ENCODE data around the gene CADM3.

The CADM3 gene

DNA sequence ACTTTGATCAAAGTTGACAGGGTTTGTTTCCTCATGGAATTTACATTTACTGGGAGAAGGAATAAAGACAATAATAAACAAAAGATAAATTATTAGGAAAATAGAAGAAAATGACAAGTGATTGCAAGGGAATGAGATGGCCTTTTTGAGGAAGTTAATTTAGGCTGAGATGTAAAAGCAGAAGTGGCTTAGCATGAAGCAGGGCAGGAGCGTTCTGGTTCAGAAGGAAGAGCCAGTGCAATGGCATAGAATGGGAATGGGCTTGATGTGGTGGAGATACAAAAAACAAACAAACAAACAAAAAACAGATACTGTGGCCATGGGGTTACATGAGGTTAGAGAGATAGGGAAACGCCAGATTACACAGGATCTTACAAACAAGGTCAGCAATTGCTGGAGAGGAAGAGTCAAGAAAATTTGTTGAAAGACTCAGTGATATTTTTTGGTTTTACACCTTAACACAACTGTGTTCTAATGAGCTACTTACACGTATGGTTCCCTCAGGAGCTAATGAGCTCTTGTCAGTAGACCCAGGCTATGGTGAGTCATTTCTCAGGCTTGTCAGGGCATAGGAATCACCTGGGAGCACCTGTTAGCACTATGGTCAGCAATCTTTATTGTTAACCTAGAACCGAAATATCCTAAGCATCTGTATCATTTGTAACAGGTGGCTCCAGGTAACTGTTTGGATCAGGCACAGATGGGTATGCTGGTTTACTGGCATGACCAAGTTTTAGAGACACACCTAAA is 8.7 kb upstream of the CADM3 start:
- Mint-ChIP-seq H3K9me3 (no peaks in the 10 kb centered on the region), H3K27ac (no peak overlapping the region), H3K4me1 (ENCODE audit: low read depth) (peaks cover 16% of the 10 kb centered on the region), H3K36me3 (ENCODE audit: low read depth) (no peaks in the 10 kb centered on the region), H3K27me3 (peaks cover 35% of the 10 kb centered on the region), H3K4me3 (no peak overlapping the region)
- intact Hi-C loops (cut with micrococcal nuclease), result loop anchor here (5.0 to 10.0 kb wide), 2 partner anchors 615 to 732 kb away; no protein-coding TSS in a partner anchor

DNA sequence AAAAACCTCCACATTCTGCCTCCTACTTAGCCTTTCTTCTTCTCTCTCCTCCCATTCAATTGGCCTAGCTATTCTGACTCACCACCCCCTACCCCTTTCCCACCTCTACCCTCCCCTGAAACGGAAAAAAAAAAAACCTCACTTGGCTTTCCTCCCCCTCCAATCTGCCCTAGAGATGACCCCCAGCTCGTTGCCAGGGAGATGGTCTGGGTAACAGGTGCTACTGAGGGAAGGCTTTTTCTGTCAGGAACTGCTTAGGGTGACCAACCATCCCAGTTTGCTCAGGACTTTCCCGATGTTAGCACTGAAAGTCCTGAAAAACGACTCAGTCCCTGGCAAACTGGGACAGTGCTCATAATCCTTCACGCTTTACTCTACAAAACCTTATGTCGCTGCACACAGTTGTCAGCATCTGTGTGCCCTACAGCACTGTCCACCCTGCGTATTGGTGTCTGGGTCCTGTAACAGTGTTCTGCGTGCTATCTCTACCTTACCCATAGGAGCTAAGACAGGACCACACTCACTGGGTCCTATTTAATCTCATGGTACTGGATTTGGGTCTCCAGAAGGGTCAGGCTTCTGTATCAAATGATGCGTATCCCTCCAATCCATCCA is 7.7 kb upstream of the CADM3 start:
- no peak overlapping the region for H3K27ac Mint-ChIP-seq
- no peaks in the 10 kb centered on the region for H3K9me3 Mint-ChIP-seq
- H3K4me3 Mint-ChIP-seq, result no peak overlapping the region
- intact Hi-C loops (cut with micrococcal nuclease), result loop anchor here (5.0 to 10.0 kb wide), 2 partner anchors 614 to 731 kb away; no protein-coding TSS in a partner anchor
- no peaks in the 10 kb centered on the region for H3K36me3 Mint-ChIP-seq (ENCODE audit: low read depth)
- H3K27me3 Mint-ChIP-seq, result peaks cover 42% of the 10 kb centered on the region
- peaks cover 16% of the 10 kb centered on the region for H3K4me1 Mint-ChIP-seq (ENCODE audit: low read depth)

DNA sequence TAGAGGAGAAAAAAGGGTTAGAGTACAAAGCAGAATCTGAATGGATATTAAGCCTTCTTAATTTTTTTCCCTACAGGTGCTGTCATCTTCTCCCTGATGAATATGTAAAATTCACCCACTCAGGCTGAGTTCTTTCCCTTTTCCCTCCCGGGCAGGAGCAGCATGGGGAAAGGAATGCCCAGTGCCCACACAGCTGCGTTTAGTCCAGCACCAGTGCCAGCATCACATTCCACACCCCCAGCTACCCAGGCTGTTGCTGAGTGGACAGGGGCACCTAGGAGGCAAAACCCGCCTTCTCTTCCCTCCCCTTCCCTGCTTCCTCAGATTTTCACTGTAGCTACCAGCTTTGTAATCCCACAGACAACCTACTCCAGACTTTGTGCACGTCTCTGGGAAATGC is 3.4 kb upstream of the CADM3 start:
- H3K36me3 Mint-ChIP-seq (ENCODE audit: low read depth), result no peaks in the 10 kb centered on the region
- H3K4me1 Mint-ChIP-seq (ENCODE audit: low read depth), result peaks cover 18% of the 10 kb centered on the region
- H3K9me3 Mint-ChIP-seq, result no peaks in the 10 kb centered on the region
- H3K4me3 Mint-ChIP-seq, result no peak overlapping the region
- no peak overlapping the region for H3K27ac Mint-ChIP-seq
- H3K27me3 Mint-ChIP-seq, result peaks cover 69% of the 10 kb centered on the region
- intact Hi-C loops (cut with micrococcal nuclease), result loop anchor here (10.0 kb wide), 1 partner anchor 727 kb away; no protein-coding TSS in a partner anchor

DNA sequence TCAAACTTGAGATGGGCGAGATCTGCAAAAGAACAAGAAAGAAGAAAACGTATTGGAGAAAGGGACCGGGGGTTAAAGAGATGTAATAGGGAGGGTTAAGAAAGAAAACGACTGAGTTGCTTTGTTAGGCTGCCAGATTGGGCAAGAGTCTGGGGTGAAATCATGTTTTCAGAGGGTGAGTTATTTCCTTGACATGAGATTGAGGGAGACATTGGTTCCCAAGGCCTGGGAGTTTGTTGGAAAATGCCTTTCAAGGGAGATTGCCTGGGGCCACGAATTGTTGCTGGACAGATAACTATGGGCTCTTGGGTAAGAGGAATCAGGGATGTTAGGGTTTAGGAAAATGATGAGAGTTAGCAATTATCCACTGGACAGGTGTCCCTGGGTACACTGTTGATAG is 776 bp upstream of the CADM3 start:
- intact Hi-C loops (cut with micrococcal nuclease), result no loop called here
- H3K9me3 Mint-ChIP-seq, result no peaks in the 10 kb centered on the region
- H3K27ac Mint-ChIP-seq, result no peak overlapping the region
- H3K4me1 Mint-ChIP-seq (ENCODE audit: low read depth), result peaks cover 37% of the 10 kb centered on the region
- H3K36me3 Mint-ChIP-seq (ENCODE audit: low read depth), result no peaks in the 10 kb centered on the region
- peaks cover 70% of the 10 kb centered on the region for H3K27me3 Mint-ChIP-seq
- no peak overlapping the region for H3K4me3 Mint-ChIP-seq

DNA sequence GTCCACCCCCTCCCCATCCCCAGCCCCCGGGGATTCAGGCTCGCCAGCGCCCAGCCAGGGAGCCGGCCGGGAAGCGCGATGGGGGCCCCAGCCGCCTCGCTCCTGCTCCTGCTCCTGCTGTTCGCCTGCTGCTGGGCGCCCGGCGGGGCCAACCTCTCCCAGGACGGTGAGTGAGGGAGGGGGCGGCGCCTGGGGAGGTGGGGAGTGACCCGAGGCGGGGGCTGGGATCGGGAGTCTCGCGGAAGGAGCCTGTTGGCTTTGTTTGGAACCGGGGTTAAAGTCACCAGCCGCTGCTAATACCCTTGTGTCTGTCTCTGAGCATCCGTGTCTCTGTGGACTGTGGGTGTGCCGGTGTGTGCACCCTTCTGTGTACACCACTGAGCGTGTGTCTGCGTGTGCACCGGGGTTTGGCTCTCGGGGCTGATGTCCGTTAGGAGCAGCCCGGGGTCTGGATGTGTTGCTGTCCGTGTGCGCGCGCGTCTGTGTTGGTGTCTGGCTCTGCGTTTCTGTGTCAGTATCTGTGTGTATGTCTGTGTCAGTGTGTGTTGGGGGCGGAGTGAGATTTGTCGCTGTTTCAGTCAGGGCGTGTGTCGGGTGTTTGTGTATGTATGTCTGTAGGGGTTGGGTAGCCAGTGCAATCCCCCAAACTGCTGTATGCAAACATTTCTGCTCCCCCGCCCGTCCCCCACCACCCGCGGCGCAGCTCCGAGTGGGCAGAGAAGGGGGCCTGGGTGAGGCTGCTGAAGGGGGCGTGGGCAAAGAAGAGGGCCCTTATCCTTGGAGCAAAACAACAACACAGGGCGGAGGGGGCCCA is 480 bp downstream of the CADM3 start:
- H3K9me3 Mint-ChIP-seq, result no peaks in the 10 kb centered on the region
- H3K4me3 Mint-ChIP-seq, result peak overlapping the region; percentile 42
- H3K27ac Mint-ChIP-seq, result peak overlapping the region; percentile 37
- intact Hi-C loops (cut with micrococcal nuclease), result no loop called here
- H3K36me3 Mint-ChIP-seq (ENCODE audit: low read depth), result no peaks in the 10 kb centered on the region
- H3K27me3 Mint-ChIP-seq, result peaks cover 64% of the 10 kb centered on the region
- peaks cover 37% of the 10 kb centered on the region for H3K4me1 Mint-ChIP-seq (ENCODE audit: low read depth)

DNA sequence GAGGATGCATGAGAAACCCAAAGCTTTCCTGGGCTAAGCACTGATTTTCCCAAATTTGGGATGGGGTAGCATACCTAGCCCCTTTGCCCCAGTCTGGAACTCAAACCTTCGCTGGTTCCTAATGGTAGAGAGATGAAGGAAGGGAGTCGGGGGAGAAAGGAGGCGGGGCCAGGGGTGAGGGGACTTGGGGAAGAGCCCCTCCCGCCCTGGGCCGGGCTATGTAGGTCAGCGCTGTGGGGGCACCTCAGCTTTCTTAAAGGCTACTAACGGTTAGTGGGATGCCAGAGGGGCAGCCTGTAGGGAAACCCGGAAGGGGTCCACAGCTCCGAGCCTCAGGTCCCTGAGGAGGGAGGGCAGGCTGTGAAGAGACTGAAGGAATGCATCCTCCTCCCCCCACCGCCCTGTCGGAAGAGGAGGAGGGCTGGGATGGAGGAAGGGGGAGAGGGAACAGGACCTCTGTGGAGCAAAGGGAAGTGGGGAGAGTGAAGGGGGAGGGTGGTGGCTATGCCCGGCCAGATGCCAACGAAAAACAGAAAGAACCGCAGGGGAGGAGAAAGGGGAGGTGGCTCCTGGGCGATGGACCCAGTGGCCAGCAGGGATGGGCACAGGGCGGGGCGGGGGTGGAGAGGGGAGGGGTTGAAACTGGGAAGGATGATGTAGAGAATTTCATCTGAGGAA is 1.3 kb downstream of the CADM3 start:
- Mint-ChIP-seq H3K4me3 (peak overlapping the region; percentile 64), H3K4me1 (ENCODE audit: low read depth) (peaks cover 37% of the 10 kb centered on the region), H3K27ac (no peak overlapping the region), H3K36me3 (ENCODE audit: low read depth) (no peaks in the 10 kb centered on the region), H3K9me3 (no peaks in the 10 kb centered on the region), H3K27me3 (peaks cover 61% of the 10 kb centered on the region)
- intact Hi-C loops (cut with micrococcal nuclease), result no loop called here

DNA sequence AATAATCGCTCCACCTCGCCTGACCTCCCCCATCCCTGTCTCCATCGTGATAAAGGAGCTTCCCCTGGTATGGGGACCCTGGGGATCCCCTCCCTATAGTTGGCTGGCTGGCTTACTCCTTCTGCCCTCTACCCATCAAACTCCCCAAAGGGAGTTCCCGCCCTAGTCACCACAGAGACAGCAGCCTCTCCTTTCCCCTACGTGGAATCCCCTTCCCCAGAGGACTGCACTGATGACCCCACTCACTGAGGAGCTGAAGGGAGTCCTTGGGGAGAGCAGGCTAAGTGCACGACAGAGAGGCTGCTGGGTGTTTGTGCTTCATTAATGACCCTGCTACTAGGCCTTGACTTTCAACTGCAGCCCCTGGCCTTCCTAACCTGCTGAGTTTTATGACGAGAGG is 1.9 kb downstream of the CADM3 start:
- Mint-ChIP-seq H3K4me1 (ENCODE audit: low read depth) (peaks cover 37% of the 10 kb centered on the region), H3K27ac (no peak overlapping the region), H3K36me3 (ENCODE audit: low read depth) (no peaks in the 10 kb centered on the region), H3K4me3 (no peak overlapping the region), H3K9me3 (no peaks in the 10 kb centered on the region), H3K27me3 (peaks cover 55% of the 10 kb centered on the region)
- intact Hi-C loops (cut with micrococcal nuclease), result no loop called here

DNA sequence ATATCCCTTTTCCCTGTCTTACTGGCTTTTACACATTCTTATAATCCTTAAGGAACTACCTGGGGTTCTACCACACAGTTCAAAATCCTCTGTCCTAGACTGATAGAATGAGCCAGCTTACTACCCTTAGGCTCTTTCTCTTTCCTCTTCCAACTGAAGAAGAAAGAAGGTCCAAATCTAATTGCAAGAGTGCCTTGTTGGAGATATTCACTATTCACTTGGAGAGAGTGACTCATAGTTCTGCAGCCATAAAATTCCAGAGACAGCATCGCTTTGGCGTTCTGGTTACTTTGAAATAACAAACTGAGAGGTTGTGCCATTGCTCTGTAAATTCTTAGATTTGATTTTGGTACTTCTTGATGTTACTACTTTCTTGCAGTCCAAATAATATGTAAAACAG is 4.2 kb downstream of the CADM3 start:
- intact Hi-C loops (cut with micrococcal nuclease), result no loop called here
- no peaks in the 10 kb centered on the region for H3K36me3 Mint-ChIP-seq (ENCODE audit: low read depth)
- H3K27ac Mint-ChIP-seq, result no peak overlapping the region
- H3K9me3 Mint-ChIP-seq, result no peaks in the 10 kb centered on the region
- H3K4me3 Mint-ChIP-seq, result no peak overlapping the region
- H3K27me3 Mint-ChIP-seq, result peaks cover 55% of the 10 kb centered on the region
- peaks cover 37% of the 10 kb centered on the region for H3K4me1 Mint-ChIP-seq (ENCODE audit: low read depth)

DNA sequence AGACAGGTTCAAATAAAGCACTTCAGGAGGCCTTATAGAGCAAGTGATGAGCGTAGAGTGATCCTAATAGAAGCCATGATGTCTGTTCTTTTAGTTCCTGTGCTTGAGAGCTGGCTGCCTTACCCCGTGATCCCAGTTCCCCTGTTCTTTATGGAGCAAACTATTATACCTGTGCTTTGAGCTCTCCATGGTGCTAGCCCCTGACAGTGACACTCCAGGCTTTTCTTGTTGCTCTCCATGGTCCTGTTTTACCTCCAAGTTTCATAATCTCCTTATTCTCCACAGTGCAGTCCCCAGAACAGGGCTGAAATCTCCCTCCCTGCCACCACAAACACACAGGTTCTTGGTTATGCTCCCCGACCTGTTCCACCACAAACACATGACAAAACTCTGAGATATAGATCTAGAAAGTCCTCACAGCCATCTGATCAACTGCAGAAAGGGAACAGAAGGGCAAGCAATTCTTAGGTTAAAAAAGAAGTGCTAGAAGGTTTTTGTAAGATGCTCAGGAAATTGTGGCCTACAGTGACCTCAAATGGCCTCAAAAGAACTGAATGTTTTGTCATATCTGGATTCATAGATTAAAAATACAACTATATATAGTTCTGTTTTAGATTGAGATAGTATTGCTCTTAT is 6.0 kb downstream of the CADM3 start:
- no peaks in the 10 kb centered on the region for H3K36me3 Mint-ChIP-seq (ENCODE audit: low read depth)
- peaks cover 56% of the 10 kb centered on the region for H3K27me3 Mint-ChIP-seq
- no peak overlapping the region for H3K27ac Mint-ChIP-seq
- H3K4me3 Mint-ChIP-seq, result no peak overlapping the region
- H3K9me3 Mint-ChIP-seq, result no peaks in the 10 kb centered on the region
- intact Hi-C loops (cut with micrococcal nuclease), result no loop called here
- H3K4me1 Mint-ChIP-seq (ENCODE audit: low read depth), result peaks cover 26% of the 10 kb centered on the region

DNA sequence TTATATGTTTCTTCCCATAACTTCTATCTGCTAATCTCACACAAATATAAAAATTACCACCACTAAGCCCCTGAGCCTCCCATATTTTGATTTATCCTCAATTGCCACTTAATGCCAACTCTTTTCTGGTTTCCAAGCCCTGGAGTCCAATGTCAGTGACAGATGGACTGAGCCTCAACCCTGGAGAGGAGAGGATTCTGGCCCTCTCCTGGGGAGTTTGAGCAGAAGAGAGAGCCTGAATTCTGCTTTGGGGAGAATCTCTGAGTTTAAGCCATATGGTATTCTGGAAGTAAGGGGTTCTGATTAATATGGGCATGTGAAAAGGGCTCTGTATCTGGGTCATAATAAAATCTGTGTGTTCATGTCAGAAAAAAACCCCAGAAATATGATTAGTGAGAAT is 8.5 kb downstream of the CADM3 start:
- H3K27me3 Mint-ChIP-seq, result peaks cover 44% of the 10 kb centered on the region
- peaks cover 3% of the 10 kb centered on the region for H3K4me1 Mint-ChIP-seq (ENCODE audit: low read depth)

DNA sequence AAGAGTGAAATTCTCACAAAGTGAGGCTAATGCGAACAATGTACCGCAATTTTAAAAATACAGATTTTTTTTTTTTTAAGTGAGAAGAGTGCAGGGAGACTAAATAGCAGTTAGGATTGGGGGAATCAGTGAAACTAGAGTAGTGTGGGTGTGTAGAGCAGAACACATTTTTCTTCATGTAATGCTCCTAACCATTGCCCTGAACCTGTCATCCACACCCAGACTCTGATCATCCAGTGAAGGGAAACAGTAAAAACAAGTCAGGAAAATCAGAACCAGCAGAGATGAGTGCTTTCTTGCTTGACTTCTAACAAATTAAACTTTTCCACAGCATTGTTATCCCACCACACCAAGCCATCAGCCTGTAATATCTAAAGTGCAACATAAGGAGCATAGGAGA is 9.1 kb downstream of the CADM3 start:
- no peak overlapping the region for H3K27ac Mint-ChIP-seq
- peaks cover 46% of the 10 kb centered on the region for H3K27me3 Mint-ChIP-seq
- intact Hi-C loops (cut with micrococcal nuclease), result no loop called here
- H3K4me1 Mint-ChIP-seq (ENCODE audit: low read depth), result no peaks in the 10 kb centered on the region
- no peak overlapping the region for H3K4me3 Mint-ChIP-seq
- no peaks in the 10 kb centered on the region for H3K9me3 Mint-ChIP-seq
- no peaks in the 10 kb centered on the region for H3K36me3 Mint-ChIP-seq (ENCODE audit: low read depth)

More for the DNA sequence above, 8.5 kb downstream of the CADM3 start:
- intact Hi-C loops (cut with micrococcal nuclease), result no loop called here
- Mint-ChIP-seq H3K4me3 (no peak overlapping the region), H3K36me3 (ENCODE audit: low read depth) (no peaks in the 10 kb centered on the region), H3K27ac (no peak overlapping the region), H3K9me3 (no peaks in the 10 kb centered on the region)

DNA sequence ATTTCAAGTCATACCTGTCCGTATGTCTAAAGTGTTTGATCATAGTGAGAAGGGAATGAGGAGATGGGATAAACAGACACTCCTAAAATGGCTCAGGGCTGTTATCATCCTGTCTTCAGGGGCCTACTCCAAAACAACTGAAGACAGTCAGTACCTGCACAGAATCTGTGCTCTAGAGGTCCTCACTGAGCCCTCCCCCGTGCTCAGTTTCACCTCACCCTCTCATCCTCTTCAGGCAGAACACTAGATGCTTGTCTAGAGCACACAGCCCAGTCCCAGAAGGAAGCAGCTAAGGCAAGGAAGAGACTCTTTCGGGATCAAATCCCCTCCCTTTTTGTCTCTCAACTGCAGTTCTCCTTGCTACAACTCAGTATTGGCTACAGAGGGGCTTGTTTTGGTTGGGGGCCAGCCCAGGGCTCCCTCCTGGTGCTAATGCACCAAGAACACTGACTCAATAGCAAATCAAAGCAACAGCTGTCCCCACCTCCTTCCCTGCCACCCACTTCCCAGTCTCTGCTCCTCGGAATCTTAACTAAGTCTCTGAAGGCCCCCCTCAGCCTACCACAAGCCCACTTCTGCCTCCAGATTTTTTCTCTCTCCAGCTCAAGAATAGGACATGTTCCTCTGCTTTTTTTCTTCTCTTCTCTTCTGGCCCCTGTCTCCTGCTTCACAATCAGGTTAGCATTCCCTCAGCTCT is 10.1 kb downstream of the CADM3 start:
- H3K27ac Mint-ChIP-seq, result no peak overlapping the region
- H3K4me1 Mint-ChIP-seq (ENCODE audit: low read depth), result no peaks in the 10 kb centered on the region
- peaks cover 52% of the 10 kb centered on the region for H3K27me3 Mint-ChIP-seq
- no peaks in the 10 kb centered on the region for H3K36me3 Mint-ChIP-seq (ENCODE audit: low read depth)
- no peak overlapping the region for H3K4me3 Mint-ChIP-seq
- intact Hi-C loops (cut with micrococcal nuclease), result no loop called here
- no peaks in the 10 kb centered on the region for H3K9me3 Mint-ChIP-seq

DNA sequence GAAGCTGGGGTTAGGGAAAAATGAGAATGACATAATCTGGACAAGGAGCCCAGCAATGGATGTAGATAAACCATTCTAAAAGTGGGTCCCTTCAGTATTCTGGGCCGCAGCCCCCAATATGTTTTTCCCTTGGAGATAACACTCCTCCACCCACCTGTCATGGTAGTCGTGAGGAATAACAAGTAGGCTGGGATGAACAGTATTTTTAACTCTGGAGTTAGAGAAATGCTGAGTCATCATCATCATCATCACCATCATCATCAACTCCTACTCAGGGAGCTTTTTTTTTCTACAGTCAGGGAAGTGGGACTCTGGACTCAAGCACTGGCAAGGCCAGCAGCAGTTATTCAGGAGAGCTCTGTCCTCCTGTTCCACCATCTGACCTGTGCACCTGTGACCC is 12.8 kb downstream of the CADM3 start:
- H3K36me3 Mint-ChIP-seq (ENCODE audit: low read depth), result no peaks in the 10 kb centered on the region
- H3K27ac Mint-ChIP-seq, result no peak overlapping the region
- no peaks in the 10 kb centered on the region for H3K9me3 Mint-ChIP-seq
- no peak overlapping the region for H3K4me3 Mint-ChIP-seq
- peaks cover 15% of the 10 kb centered on the region for H3K4me1 Mint-ChIP-seq (ENCODE audit: low read depth)
- peaks cover 71% of the 10 kb centered on the region for H3K27me3 Mint-ChIP-seq
- intact Hi-C loops (cut with micrococcal nuclease), result no loop called here
